Psoas muscle (tissue), 8 donors: ENCODE results near the gene GALNTL6. TPM values are rescaled to one million over a fixed set of nuclear protein-coding genes. Genes with fewer than 3 reads are reported as not detected.

Source experiments
- ATAC-seq, 4 donors: fragments of 200-7000 bp; cut with Tn5 transposase; one replicate each; pipeline ENCODE4 v1.9.1; 2020; ENCODE audit warnings: moderate library complexity in 3 of 4, mild to moderate bottlenecking in 2 of 4
- DNase-seq, 2 donors: peaks; one replicate each; pipeline ENCODE4 v3.0.0-alpha.2; 2020
- H3K27ac ChIP-seq: fragments of 200-600 bp; one replicate; pipeline ENCODE4 v1.8.0; 2022
- H3K27me3 ChIP-seq, 3 donors: fragments of 200-600 bp in 1 of 3; one replicate each; pipeline versions ENCODE4 v1.6.1 to v1.8.0; 2013 to 2022; ENCODE audit warnings: low read length in 2 of 3, mild to moderate bottlenecking in 2 of 3, moderate library complexity in 1 of 3; ENCODE audit not compliant: insufficient read depth in 3 of 3
- H3K36me3 ChIP-seq, 2 donors: fragments of 200-600 bp in 1 of 2; one replicate each; pipeline versions ENCODE4 v1.6.1 to v1.8.0; 2013 to 2022; ENCODE audit warnings: low read depth in 1 of 2, mild to moderate bottlenecking in 1 of 2, moderate library complexity in 1 of 2; ENCODE audit not compliant: insufficient read depth in 1 of 2
- H3K4me1 ChIP-seq: fragments of 200-600 bp; one replicate; pipeline ENCODE4 v1.8.0; 2022
- H3K4me3 ChIP-seq: fragments of 200-600 bp; one replicate; pipeline ENCODE4 v1.8.0; 2022; ENCODE audit warnings: mild to moderate bottlenecking
- H3K9me3 ChIP-seq: fragments of 200-600 bp; one replicate; pipeline ENCODE4 v1.8.0; 2022
- CTCF ChIP-seq: fragments of 200-600 bp; IDR thresholded peaks from one replicate; pipeline ENCODE4 v1.8.0; 2022; ENCODE audit warnings: antibody characterized with exemption
- whole genome bisulfite sequencing, 3 donors: extraction: QIAGEN DNeasy Blood & Tissue Kit; methylation state at CpG; one replicate each; pipeline versions ENCODE4 v1.1.6 to v1.1.7; 2013; 5-methylcytosine and 5-hydroxymethylcytosine counted together
- intact Hi-C, 2 donors: fragments of 100-400 bp; cut with DNase I; formaldehyde crosslinking; loops; one replicate each; pipeline versions ENCODE4 v1.11.0 to v1.14.2; 2022
- polyA plus RNA-seq, 3 donors: library from polyadenylated mRNA; stranded (reverse); fragments of 200-250 nt; gene quantifications; one replicate each; pipeline ENCODE4 v1.2.3, GENCODE V29; 2013
- total RNA-seq, 4 donors: library from RNA; stranded (reverse); fragmentation: NEBNext Ultra II Directional in 2 of 4; extraction: Animal tissue kit (Norgen Biotek cat#: 25700) in 2 of 4; gene quantifications; one replicate each; pipeline versions ENCODE4 v1.2.1 to v1.2.4, GENCODE V29; 2021 to 2023
- donor health status: healthy with polysubstance abuse.
- donor health status: DM: no; HTN: no; CAD: no; lungs with moderate emphysema.
- donor health status: Bipolar disorder and iron deficiency.
- donor health status: healthy.
- donor health status: DM: yes; HTN: yes; CAD: no.
- donor health status: DM: no; HTN: no; CAD: no.
- donor health status: DM: no; HTN: no; CAD: no.
- donor health status: DM: yes; HTN: yes; CAD: no.

Gene GALNTL6
- total and polyA plus RNA-seq, 7 donors = 0.01 to 0.91 (median 0.21) TPM; not detected in 3

- no peaks in the 10 kb centered on the region for H3K27me3 ChIP-seq
- no peak overlapping the region for H3K4me3 ChIP-seq
- H3K27ac ChIP-seq = no peak overlapping the region
- no peaks in the 10 kb centered on the region for H3K4me1 ChIP-seq
- intact Hi-C loops = no loop called here
- no peak for TF ChIP-seq CTCF
- 43 to 48% (median 45%) methylated on average over 2 of the region's 2 CpGs for WGBS, 3 donors
- DNase-seq = no peak
- no peak for ATAC-seq
- H3K36me3 ChIP-seq = no peaks in the 10 kb centered on the region
- H3K9me3 ChIP-seq = no peaks in the 10 kb centered on the region
These were observed 673.3 kb downstream of the GALNTL6 start for GRCh38 chr4:172486531-172486930.

- Histone ChIP-seq H3K4me3 (no peak overlapping the region), H3K9me3 (no peaks in the 10 kb centered on the region), H3K27ac (no peak overlapping the region), H3K27me3 (no peaks in the 10 kb centered on the region), H3K36me3 (no peaks in the 10 kb centered on the region), H3K4me1 (no peaks in the 10 kb centered on the region)
- ATAC-seq (no peak), DNase-seq (no peak)
- TF ChIP-seq CTCF = no peak
- intact Hi-C loops = no loop called here
These were observed 676.7 kb downstream of the GALNTL6 start for GRCh38 chr4:172489861-172490260.

- Histone ChIP-seq H3K27ac (no peak overlapping the region), H3K4me3 (no peak overlapping the region), H3K27me3 (no peaks in the 10 kb centered on the region), H3K36me3 (no peaks in the 10 kb centered on the region), H3K9me3 (no peaks in the 10 kb centered on the region), H3K4me1 (no peaks in the 10 kb centered on the region)
- WGBS, 3 donors = 65 to 81% (median 66%) methylated on average over 3 of the region's 3 CpGs
- no peak for DNase-seq
- no peak for TF ChIP-seq CTCF
- no peak for ATAC-seq
- intact Hi-C loops = no loop called here
These were observed 682.6 kb downstream of the GALNTL6 start for GRCh38 chr4:172495769-172496168.

GRCh38 chr4:172497321-172497720 is 684.1 kb downstream of the GALNTL6 start:
- DNase-seq (no peak), ATAC-seq (no peak)
- no peaks in the 10 kb centered on the region for H3K36me3 ChIP-seq
- H3K4me1 ChIP-seq = no peaks in the 10 kb centered on the region
- H3K4me3 ChIP-seq = no peak overlapping the region
- TF ChIP-seq CTCF = no peak
- H3K27ac ChIP-seq = no peak overlapping the region
- H3K9me3 ChIP-seq = no peaks in the 10 kb centered on the region
- intact Hi-C loops = no loop called here
- H3K27me3 ChIP-seq = no peaks in the 10 kb centered on the region

- Histone ChIP-seq H3K4me3 (no peak overlapping the region), H3K27ac (no peak overlapping the region), H3K36me3 (no peaks in the 10 kb centered on the region), H3K27me3 (no peaks in the 10 kb centered on the region), H3K4me1 (no peaks in the 10 kb centered on the region), H3K9me3 (no peaks in the 10 kb centered on the region)
- ATAC-seq = no peak
- DNase-seq = no peak
- no peak for TF ChIP-seq CTCF
- intact Hi-C loops = no loop called here
These were observed 700.8 kb downstream of the GALNTL6 start for GRCh38 chr4:172514011-172514410.
